ENCODE data around the gene ATP5F1D.

DNA sequence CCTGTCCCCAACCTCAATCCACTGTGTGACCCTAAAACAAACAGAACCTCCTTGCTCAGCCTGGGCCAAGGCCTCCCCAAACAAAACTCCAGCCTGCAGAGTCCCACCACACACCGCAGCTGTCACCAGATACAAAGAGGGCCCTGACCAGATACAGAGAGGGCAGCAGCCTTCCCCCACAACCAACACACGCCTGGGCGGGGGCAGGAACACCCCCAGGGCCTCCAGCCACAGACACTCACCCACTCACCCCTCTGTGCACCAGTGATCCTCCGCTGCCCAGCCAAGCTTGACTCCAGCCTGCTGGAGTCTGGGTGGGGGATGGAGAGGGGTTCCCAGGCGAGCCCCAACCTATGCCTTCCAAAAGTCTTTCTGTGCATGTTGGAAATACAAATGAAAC lies 21.6 kb downstream of the ATP5F1D start:
- TF ChIP-seq, protein P1, sequence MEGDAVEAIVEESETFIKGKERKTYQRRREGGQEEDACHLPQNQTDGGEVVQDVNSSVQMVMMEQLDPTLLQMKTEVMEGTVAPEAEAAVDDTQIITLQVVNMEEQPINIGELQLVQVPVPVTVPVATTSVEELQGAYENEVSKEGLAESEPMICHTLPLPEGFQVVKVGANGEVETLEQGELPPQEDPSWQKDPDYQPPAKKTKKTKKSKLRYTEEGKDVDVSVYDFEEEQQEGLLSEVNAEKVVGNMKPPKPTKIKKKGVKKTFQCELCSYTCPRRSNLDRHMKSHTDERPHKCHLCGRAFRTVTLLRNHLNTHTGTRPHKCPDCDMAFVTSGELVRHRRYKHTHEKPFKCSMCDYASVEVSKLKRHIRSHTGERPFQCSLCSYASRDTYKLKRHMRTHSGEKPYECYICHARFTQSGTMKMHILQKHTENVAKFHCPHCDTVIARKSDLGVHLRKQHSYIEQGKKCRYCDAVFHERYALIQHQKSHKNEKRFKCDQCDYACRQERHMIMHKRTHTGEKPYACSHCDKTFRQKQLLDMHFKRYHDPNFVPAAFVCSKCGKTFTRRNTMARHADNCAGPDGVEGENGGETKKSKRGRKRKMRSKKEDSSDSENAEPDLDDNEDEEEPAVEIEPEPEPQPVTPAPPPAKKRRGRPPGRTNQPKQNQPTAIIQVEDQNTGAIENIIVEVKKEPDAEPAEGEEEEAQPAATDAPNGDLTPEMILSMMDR (IDR thresholded peaks at IDR 0.05; ENCODE audit: low read depth, low read length) = no peak
- TF ChIP-seq POLR2A (IDR thresholded peaks at IDR 0.05; ENCODE audit: extremely low read depth, insufficient read length) (no peak), MYC (IDR thresholded peaks at IDR 0.05; ENCODE audit: low read depth, low read length) (no peak)
- TF ChIP-seq, protein P2, sequence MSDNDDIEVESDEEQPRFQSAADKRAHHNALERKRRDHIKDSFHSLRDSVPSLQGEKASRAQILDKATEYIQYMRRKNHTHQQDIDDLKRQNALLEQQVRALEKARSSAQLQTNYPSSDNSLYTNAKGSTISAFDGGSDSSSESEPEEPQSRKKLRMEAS (IDR thresholded peaks at IDR 0.05; ENCODE audit: low read depth, low read length) = no peak

Data from NB4 (cell line).